ENCODE measurements around the gene DPH5.

DNA sequence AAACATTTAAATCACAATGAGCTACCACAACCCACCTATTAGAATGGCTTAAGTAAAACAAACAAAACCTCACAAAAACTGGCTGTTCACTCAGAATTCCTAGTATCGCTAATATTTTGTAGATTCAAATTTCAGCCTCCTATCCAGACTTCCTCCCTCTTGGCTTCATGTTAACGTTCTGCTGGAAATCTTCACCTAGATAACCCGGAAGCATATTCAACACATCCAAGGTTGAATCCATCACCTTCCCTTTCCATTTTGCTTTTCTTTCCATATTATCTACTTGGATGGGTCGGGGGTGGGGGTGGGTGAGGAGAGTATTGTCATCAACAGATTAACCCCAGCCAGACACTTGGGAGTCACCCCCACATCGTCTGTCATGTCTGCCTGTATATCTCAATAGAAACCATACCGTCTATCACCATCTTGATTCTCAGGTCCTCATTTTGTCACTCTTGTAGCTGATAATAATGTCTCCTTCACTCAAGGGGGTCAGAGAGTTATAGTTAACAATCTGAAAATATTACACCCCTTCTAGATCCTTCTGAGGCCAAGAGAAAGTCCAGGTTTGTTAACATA is 1.7 kb upstream of the DPH5 start:
- TF ChIP-seq POLR2A (IDR thresholded peaks at IDR 0.05): no peak
- TF ChIP-seq, protein P1, sequence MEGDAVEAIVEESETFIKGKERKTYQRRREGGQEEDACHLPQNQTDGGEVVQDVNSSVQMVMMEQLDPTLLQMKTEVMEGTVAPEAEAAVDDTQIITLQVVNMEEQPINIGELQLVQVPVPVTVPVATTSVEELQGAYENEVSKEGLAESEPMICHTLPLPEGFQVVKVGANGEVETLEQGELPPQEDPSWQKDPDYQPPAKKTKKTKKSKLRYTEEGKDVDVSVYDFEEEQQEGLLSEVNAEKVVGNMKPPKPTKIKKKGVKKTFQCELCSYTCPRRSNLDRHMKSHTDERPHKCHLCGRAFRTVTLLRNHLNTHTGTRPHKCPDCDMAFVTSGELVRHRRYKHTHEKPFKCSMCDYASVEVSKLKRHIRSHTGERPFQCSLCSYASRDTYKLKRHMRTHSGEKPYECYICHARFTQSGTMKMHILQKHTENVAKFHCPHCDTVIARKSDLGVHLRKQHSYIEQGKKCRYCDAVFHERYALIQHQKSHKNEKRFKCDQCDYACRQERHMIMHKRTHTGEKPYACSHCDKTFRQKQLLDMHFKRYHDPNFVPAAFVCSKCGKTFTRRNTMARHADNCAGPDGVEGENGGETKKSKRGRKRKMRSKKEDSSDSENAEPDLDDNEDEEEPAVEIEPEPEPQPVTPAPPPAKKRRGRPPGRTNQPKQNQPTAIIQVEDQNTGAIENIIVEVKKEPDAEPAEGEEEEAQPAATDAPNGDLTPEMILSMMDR (IDR thresholded peaks at IDR 0.05): no peak
